Endothelial cell of umbilical vein (primary cell): ENCODE results near the gene ABCA10. TPM values are rescaled to one million over a fixed set of nuclear protein-coding genes. Genes with fewer than 3 reads are reported as not detected.

Experiments
- BruUV-seq: library from RNA; stranded (reverse); fragments of 400-500 nt; replicated peaks from 2 replicates; lab custom pipeline; 2021; lab: Mats Ljungman, UMichigan
- CTCF ChIA-PET: fragments of 300-600, 350-600 bp; sonication (Branson Sonifier 250); formaldehyde crosslinking; loops from one replicate; lab custom pipeline; 2021; ENCODE audit warnings: antibody characterized with exemption, inconsistent platforms; lab: Charles Lee
- POLR2A ChIA-PET: fragments of 300-600, 350-600 bp; sonication (Branson Sonifier 250); formaldehyde crosslinking; loops from one replicate; lab custom pipeline; 2021; ENCODE audit warnings: antibody characterized with exemption, inconsistent platforms; lab: Charles Lee
- DNase-seq: peaks from one replicate; pipeline ENCODE4 v3.0.0-alpha.2; 2011; ENCODE audit warnings: low read depth, low spot score
- FAIRE-seq: peaks from 2 replicates; lab custom pipeline; 2011; peaks lifted over from hg19 to GRCh38; lab: Jason Lieb, UNC
- H2AFZ ChIP-seq: 2 replicates; pipeline ENCODE4 v1.6.0; 2012; ENCODE audit warnings: low read depth, low read length, control low read depth, inconsistent platforms
- H3K27ac ChIP-seq: 2 replicates; pipeline ENCODE4 v1.5.1; 2011; ENCODE audit warnings: low read depth, mild to moderate bottlenecking, control low read depth, low read length, moderate library complexity; ENCODE audit not compliant: insufficient read depth
- H3K27me3 ChIP-seq, 2 experiments: 2 replicates each; pipeline versions ENCODE4 v1.6.0 to v1.6.1; 2011; ENCODE audit warnings: low read length in 2 of 2, mixed read lengths in 1 of 2; ENCODE audit not compliant: control insufficient read depth in 2 of 2, insufficient read depth in 2 of 2
- H3K36me3 ChIP-seq, 2 experiments: 2 replicates in 1 of 2; 3 replicates in 1 of 2; pipeline ENCODE4 v1.5.1; 2011; ENCODE audit warnings: low read length in 2 of 2, mild to moderate bottlenecking in 1 of 2, moderate library complexity in 1 of 2; ENCODE audit not compliant: control insufficient read depth in 2 of 2, insufficient read depth in 2 of 2; ENCODE audit errors: extremely low read depth in 1 of 2
- H3K4me1 ChIP-seq: 3 replicates; pipeline ENCODE4 v1.5.1; 2011; ENCODE audit warnings: mild to moderate bottlenecking, low read length; ENCODE audit not compliant: control insufficient read depth, insufficient read depth; ENCODE audit errors: extremely low read depth
- H3K4me2 ChIP-seq: 2 replicates; pipeline ENCODE4 v1.6.1; 2011; ENCODE audit warnings: low read length, control low read depth, mixed read lengths; ENCODE audit not compliant: insufficient read depth
- H3K4me3 ChIP-seq, 3 experiments: fragments of 200-600 bp in 1 of 3; sonication (generic), shearing (Covaris generic) in 1 of 3; replicated peaks in 1 of 3; 2 replicates each; pipeline ENCODE4 v1.5.1; 2011 to 2016; ENCODE audit warnings: control low read depth in 3 of 3, low read length in 3 of 3, mild to moderate bottlenecking in 2 of 3, inconsistent platforms in 1 of 3, low read depth in 1 of 3, moderate library complexity in 1 of 3; ENCODE audit not compliant: insufficient read depth in 1 of 3
- H3K79me2 ChIP-seq: 2 replicates; pipeline ENCODE4 v1.6.0; 2012; ENCODE audit warnings: low read length, inconsistent platforms; ENCODE audit not compliant: control insufficient read depth, insufficient read depth
- H3K9ac ChIP-seq: replicated peaks from 2 replicates; pipeline ENCODE3; 2011; ENCODE audit warnings: low read length, control low read depth; ENCODE audit not compliant: insufficient read depth; ENCODE audit errors: extremely low read depth
- H3K9me1 ChIP-seq: replicated peaks from 3 replicates; pipeline ENCODE4 v1.6.0; 2011; ENCODE audit warnings: mild to moderate bottlenecking, low read length; ENCODE audit not compliant: control insufficient read depth, insufficient read depth; ENCODE audit errors: extremely low read depth
- H3K9me3 ChIP-seq: replicated peaks from 2 replicates; pipeline ENCODE4 v1.5.1; 2012; ENCODE audit warnings: low read length, inconsistent platforms; ENCODE audit not compliant: control insufficient read depth, insufficient read depth
- H4K20me1 ChIP-seq: replicated peaks from 2 replicates; pipeline ENCODE3; 2011; ENCODE audit warnings: mild to moderate bottlenecking, low read length; ENCODE audit not compliant: control insufficient read depth, insufficient read depth; ENCODE audit errors: extremely low read depth
- EZH2 ChIP-seq: IDR thresholded peaks from 2 replicates; pipeline ENCODE4 v1.6.1; 2012; ENCODE audit warnings: borderline replicate concordance, low read depth, mild to moderate bottlenecking, moderate library complexity, low read length, inconsistent platforms; ENCODE audit not compliant: severe bottlenecking
- FOS ChIP-seq: IDR thresholded peaks from 2 replicates; pipeline ENCODE4 v1.6.1; 2011; ENCODE audit warnings: mild to moderate bottlenecking, low read length, moderate library complexity, borderline replicate concordance; ENCODE audit not compliant: insufficient read depth
- GATA2 ChIP-seq: IDR thresholded peaks from 2 replicates; pipeline ENCODE4 v1.7.0; 2011; ENCODE audit warnings: low read depth, mild to moderate bottlenecking, moderate library complexity, mixed read lengths, low read length; ENCODE audit not compliant: insufficient read length, insufficient read depth
- JUN ChIP-seq: IDR thresholded peaks from 2 replicates; pipeline ENCODE4 v1.6.1; 2011; ENCODE audit warnings: borderline replicate concordance, low read depth; ENCODE audit not compliant: insufficient read length, insufficient read depth
- MYC ChIP-seq: IDR thresholded peaks from one replicate; pipeline ENCODE4 v1.6.1; 2011; ENCODE audit warnings: mild to moderate bottlenecking, low read depth, low read length
- POLR2A ChIP-seq: IDR thresholded peaks from 2 replicates; pipeline ENCODE4 v1.6.1; 2012; ENCODE audit warnings: low read depth, mild to moderate bottlenecking, control low read depth, low read length
- POLR2AphosphoS5 ChIP-seq: IDR thresholded peaks from 2 replicates; pipeline ENCODE4 v1.6.1; 2012; ENCODE audit warnings: low read depth, mild to moderate bottlenecking, control low read depth, low read length, moderate library complexity; ENCODE audit not compliant: insufficient read depth
- dilution Hi-C: fragments of 300-500 bp; cut with MboI; formaldehyde crosslinking; loops from one replicate; pipeline ENCODE4 v1.15.0; 2019; ENCODE audit warnings: low sequenced_read_pairs; ENCODE audit not compliant: extremely low pct_ligation_motif_present
- intact Hi-C: fragments of 100-400 bp; cut with micrococcal nuclease; formaldehyde crosslinking; loops from one replicate; pipeline ENCODE4 v1.10.0; 2022
- polyA plus RNA-seq, 4 experiments: library from polyadenylated mRNA; depleted of rRNA in 3 of 4; stranded (reverse) in 3 of 4; unstranded in 1 of 4; fragments of >200 nt; gene quantifications; 2 replicates each; pipeline versions ENCODE4 v1.2.1 to v1.2.3, GENCODE V29; 2011 to 2012; ENCODE audit warnings: missing spikeins in 1 of 4
- total RNA-seq: library from RNA; stranded (reverse); gene quantifications from 2 replicates; pipeline ENCODE4 v1.2.3, GENCODE V29; 2021
- TF ChIP-seq, protein P1 (sequence below), 2 donors: IDR thresholded peaks; 1 replicate in 1 of 2; 2 replicates in 1 of 2; pipeline ENCODE4 v1.5.1; 2011; ENCODE audit warnings: low read length in 2 of 2, mild to moderate bottlenecking in 2 of 2, moderate library complexity in 2 of 2, control low read depth in 1 of 2, inconsistent platforms in 1 of 2, low read depth in 1 of 2; ENCODE audit not compliant: insufficient read depth in 1 of 2; ENCODE audit errors: extremely low read depth in 1 of 2
- TF ChIP-seq, protein P2 (sequence below): IDR thresholded peaks from 2 replicates; pipeline ENCODE4 v1.6.1; 2011; ENCODE audit not compliant: insufficient read depth, insufficient read length

Gene ABCA10
- total and polyA plus RNA-seq, 2 donors (not counting 3 experiments of a cell fraction or from before 2014, with no cell fraction given) = 0.22 to 2.1 TPM

GRCh38 chr17:69228018-69228417 is 606 bp downstream of the ABCA10 start:
- no peak for DNase-seq
- ChIA-PET CTCF (interaction anchor here (1.5 kb wide), 1 partner anchor 11 kb away, joined by 3 read pairs; no protein-coding TSS in a partner anchor), POLR2A (no interaction called here)
- dilution Hi-C loops = no loop called here
- H3K27ac ChIP-seq = no peak overlapping the region
- BruUV-seq = no TSS peak
- H3K9me1 ChIP-seq = no peaks in the 10 kb centered on the region
- no peak for FAIRE-seq
- intact Hi-C loops = no loop called here
- H3K27me3 ChIP-seq = no peaks in the 10 kb centered on the region
- no peaks in the 10 kb centered on the region for H3K9me3 ChIP-seq
- H4K20me1 ChIP-seq = no peaks in the 10 kb centered on the region
- H3K4me3 ChIP-seq = no peak overlapping the region
- no peak for TF ChIP-seq EZH2
- TF ChIP-seq, protein P1, sequence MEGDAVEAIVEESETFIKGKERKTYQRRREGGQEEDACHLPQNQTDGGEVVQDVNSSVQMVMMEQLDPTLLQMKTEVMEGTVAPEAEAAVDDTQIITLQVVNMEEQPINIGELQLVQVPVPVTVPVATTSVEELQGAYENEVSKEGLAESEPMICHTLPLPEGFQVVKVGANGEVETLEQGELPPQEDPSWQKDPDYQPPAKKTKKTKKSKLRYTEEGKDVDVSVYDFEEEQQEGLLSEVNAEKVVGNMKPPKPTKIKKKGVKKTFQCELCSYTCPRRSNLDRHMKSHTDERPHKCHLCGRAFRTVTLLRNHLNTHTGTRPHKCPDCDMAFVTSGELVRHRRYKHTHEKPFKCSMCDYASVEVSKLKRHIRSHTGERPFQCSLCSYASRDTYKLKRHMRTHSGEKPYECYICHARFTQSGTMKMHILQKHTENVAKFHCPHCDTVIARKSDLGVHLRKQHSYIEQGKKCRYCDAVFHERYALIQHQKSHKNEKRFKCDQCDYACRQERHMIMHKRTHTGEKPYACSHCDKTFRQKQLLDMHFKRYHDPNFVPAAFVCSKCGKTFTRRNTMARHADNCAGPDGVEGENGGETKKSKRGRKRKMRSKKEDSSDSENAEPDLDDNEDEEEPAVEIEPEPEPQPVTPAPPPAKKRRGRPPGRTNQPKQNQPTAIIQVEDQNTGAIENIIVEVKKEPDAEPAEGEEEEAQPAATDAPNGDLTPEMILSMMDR (IDR thresholded peaks at IDR 0.05; ENCODE audit: extremely low read depth in 1 of 2, insufficient read depth in 1 of 2, low read depth in 1 of 2, low read length in 2 of 2) = no peak
- TF ChIP-seq MYC = no peak
- TF ChIP-seq FOS = no peak
- no peak for TF ChIP-seq JUN
- no peak for TF ChIP-seq GATA2
- TF ChIP-seq POLR2A = no peak
- no peak for TF ChIP-seq POLR2AphosphoS5
- TF ChIP-seq, protein P2, sequence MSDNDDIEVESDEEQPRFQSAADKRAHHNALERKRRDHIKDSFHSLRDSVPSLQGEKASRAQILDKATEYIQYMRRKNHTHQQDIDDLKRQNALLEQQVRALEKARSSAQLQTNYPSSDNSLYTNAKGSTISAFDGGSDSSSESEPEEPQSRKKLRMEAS = no peak
- H3K36me3 ChIP-seq = no peaks in the 10 kb centered on the region
- H2AFZ ChIP-seq = no peak overlapping the region
- H3K9ac ChIP-seq = no peak overlapping the region
- H3K4me1 ChIP-seq = no peaks in the 10 kb centered on the region
- H3K79me2 ChIP-seq = no peaks in the 10 kb centered on the region
- no peak overlapping the region for H3K4me2 ChIP-seq
